Measurements from ENCODE around the gene CCDC88C.

- TF ChIP-seq, protein P1, sequence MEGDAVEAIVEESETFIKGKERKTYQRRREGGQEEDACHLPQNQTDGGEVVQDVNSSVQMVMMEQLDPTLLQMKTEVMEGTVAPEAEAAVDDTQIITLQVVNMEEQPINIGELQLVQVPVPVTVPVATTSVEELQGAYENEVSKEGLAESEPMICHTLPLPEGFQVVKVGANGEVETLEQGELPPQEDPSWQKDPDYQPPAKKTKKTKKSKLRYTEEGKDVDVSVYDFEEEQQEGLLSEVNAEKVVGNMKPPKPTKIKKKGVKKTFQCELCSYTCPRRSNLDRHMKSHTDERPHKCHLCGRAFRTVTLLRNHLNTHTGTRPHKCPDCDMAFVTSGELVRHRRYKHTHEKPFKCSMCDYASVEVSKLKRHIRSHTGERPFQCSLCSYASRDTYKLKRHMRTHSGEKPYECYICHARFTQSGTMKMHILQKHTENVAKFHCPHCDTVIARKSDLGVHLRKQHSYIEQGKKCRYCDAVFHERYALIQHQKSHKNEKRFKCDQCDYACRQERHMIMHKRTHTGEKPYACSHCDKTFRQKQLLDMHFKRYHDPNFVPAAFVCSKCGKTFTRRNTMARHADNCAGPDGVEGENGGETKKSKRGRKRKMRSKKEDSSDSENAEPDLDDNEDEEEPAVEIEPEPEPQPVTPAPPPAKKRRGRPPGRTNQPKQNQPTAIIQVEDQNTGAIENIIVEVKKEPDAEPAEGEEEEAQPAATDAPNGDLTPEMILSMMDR (IDR thresholded peaks at IDR 0.05) = no peak
- no peak for TF ChIP-seq EZH2phosphoT487 (IDR thresholded peaks at IDR 0.05)
Observed at GRCh38 chr14:91429385-91429784, 11.8 kb upstream of the CCDC88C start.
